Measurements from ENCODE around the gene TNPO1. TPM values are rescaled to one million over a fixed set of nuclear protein-coding genes. Genes with fewer than 3 reads are reported as not detected.

TNPO1 gene
- total RNA-seq, 2 donors from 2014 or later = 61.7 to 117 TPM

DNA sequence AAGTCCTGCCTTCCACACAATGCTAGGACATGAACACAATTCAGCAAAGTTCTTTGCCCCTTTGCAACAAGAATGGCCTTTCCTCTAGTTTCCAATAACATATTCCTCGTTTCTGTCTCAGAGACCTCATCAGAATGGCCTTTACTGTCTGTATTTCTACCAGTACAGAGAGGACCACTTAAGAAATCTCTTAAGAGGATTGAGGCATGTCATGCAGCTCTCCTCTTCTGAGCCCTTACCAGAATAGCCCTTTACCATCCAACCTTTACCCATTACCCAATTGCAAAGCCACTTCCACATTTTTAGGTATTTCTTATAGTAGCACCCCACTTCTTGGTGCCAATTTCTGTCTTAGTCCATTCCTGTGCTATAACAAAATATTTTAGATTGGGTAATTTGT, 20.3 kb downstream of the TNPO1 start:
- Mint-ChIP-seq H3K4me1 (no peaks in the 10 kb centered on the region), H3K27me3 (no peaks in the 10 kb centered on the region), H3K36me3 (ENCODE audit: low read depth) (no peaks in the 10 kb centered on the region), H3K4me3 (no peak overlapping the region), H3K9me3 (no peaks in the 10 kb centered on the region), H3K27ac (no peak overlapping the region)
- ATAC-seq (replicated peaks) = no peak

DNA sequence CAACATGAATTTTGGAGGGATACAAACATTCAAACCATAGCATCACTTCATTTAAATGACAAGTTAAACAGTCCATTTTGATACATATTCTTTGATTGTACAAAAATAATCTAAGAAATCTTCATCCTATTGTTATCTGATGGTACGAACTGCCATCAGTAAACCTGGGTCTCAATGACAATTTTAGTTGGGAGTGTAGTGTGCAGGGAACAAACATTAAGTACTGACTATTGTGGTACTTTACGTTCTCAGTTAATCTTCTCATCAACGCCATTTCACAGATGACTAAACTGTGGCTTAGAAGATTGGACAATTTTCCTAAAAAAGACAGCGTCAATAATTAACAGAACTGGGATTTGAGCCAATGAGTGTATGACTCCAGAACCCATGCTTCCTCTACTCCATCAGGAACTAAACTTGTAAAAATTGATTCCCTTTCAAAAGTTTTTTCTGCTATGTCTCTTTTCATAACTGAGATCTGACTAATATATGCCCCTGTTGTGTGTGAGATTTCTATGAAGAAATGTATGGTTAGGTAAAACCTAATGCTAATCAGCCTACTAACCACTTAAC, 21.1 kb downstream of the TNPO1 start:
- Mint-ChIP-seq H3K27ac (no peak overlapping the region), H3K4me3 (no peak overlapping the region), H3K27me3 (no peaks in the 10 kb centered on the region), H3K4me1 (peaks cover under 1% of the 10 kb centered on the region), H3K36me3 (ENCODE audit: low read depth) (no peaks in the 10 kb centered on the region), H3K9me3 (no peaks in the 10 kb centered on the region)
- no peak for ATAC-seq (replicated peaks)

DNA sequence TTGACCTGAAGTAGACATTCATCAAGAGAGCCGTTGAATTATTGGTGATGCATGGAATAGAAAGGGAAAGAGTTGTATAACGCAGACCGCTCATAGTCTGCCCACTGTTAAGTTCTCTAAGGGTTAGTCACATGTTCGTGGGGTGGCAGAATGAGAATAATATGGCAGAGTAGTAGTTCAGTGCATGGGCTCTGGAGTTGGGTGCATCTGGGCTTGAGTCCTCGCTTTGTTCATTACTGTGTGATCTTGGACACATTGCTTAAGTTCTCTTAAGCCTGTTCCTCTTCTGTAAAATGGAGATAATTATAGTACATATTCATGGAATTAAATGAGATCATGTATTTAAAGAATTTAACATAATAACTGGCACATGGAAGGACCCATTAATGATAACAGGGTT, 23.6 kb downstream of the TNPO1 start:
- Mint-ChIP-seq H3K36me3 (ENCODE audit: low read depth) (no peaks in the 10 kb centered on the region), H3K27me3 (no peaks in the 10 kb centered on the region), H3K4me1 (peaks cover 4% of the 10 kb centered on the region), H3K27ac (no peak overlapping the region), H3K4me3 (no peak overlapping the region), H3K9me3 (no peaks in the 10 kb centered on the region)
- no peak for ATAC-seq (replicated peaks)

DNA sequence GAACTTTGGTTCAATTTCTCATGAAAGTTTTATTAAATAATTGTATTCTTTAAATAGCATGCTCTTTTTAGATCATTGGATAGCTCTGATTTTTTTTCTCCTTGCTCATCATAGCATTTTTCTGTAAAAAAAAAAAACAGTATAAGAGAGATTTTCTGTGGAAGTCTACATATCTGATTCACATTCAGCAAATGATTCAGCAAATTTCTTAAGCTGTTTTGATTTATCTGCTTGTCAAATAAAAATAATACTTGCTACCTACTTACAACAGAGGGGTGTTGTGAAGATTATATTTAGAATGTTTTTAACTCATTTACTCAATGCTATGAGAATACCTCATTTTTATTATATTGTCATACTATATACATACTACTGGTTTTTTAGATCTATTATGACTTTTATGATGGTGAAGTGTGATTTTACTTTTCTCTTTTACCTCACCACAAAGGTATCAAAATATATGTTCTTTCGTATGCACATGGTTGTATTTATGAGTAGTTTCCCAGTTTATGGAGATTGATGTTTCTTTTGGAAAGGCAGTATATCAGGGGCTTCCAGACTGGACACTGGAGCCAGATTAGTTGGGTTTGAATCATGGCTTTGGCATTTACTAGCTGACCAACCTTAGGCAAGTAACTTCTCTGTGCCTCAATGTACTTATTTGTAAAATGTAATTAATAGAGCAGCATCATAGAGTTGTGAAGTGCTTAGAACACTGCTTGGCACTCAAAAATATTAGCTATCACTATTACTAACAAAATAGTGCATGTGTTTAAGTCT, 25.5 kb downstream of the TNPO1 start:
- Mint-ChIP-seq H3K27ac (no peak overlapping the region), H3K36me3 (ENCODE audit: low read depth) (no peaks in the 10 kb centered on the region), H3K9me3 (no peaks in the 10 kb centered on the region), H3K4me1 (peaks cover 4% of the 10 kb centered on the region), H3K4me3 (no peak overlapping the region), H3K27me3 (no peaks in the 10 kb centered on the region)
- ATAC-seq (replicated peaks) = no peak

DNA sequence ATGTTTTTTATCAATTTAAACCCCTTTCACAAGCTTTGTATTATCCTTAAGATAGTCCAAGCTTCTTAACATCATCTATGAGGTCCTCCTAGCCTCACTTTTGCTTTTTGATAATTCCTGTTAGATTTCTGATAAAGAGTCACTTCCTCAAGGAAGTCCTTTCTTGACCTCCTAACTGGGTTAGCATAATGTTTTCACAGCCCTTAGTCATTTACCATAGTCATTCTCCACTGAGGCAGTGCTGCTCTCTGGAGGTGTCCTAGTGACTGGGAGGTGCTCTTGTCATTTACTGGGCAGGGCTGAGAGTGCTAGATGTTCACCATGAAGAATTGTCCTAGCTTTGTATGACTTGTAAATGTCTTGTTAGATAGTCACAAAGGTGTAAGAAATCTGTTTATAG, 26.4 kb downstream of the TNPO1 start:
- H3K4me3 Mint-ChIP-seq = no peak overlapping the region
- peak; percentile 87 for ATAC-seq (replicated peaks)
- H3K4me1 Mint-ChIP-seq = peaks cover 4% of the 10 kb centered on the region

DNA sequence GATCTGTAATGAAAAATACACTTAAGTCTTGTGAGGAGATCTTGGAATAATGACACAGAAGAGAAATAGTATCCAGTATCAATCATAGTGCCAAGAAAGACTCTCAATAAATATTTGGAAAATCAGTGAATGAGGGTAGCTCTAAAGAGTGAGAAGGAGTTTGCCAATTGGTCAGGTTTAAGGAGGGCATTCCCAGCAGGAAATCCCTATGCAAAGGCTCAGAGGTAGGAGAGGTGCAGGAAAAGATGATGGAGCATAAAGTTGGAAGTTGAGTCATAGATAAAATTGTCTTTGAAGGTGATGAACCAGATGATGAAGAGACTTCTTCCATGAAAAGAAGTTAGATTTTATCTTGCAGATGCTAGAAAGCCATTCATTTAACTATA, 27.8 kb downstream of the TNPO1 start:
- Mint-ChIP-seq H3K9me3 (no peaks in the 10 kb centered on the region), H3K4me1 (peaks cover 4% of the 10 kb centered on the region), H3K27ac (no peak overlapping the region), H3K27me3 (no peaks in the 10 kb centered on the region), H3K4me3 (no peak overlapping the region), H3K36me3 (ENCODE audit: low read depth) (peaks cover 9% of the 10 kb centered on the region)
- ATAC-seq (replicated peaks) = no peak

More for the DNA sequence above, 26.4 kb downstream of the TNPO1 start:
- Mint-ChIP-seq H3K27me3 (no peaks in the 10 kb centered on the region), H3K36me3 (ENCODE audit: low read depth) (peaks cover under 1% of the 10 kb centered on the region), H3K27ac (no peak overlapping the region), H3K9me3 (no peaks in the 10 kb centered on the region)

DNA sequence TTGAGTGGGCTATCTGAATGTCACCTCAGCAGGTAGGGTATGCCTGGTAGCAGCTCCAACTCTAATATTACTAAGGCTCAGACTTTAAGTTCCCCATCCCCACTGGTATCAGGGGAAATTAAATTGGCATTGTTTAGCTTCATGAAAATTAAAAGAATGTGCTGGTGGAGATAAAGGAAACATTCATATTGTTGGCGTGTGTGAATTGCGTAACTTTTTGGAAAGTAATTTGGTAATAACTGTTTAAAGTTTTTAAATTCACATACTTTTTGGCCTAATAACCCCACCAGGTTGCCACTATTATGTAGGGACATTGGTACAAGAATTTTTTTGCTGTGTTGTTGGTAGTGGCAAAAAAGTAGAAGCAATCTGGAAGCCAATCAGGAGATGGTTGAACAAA, 29.4 kb downstream of the TNPO1 start:
- H3K4me1 Mint-ChIP-seq = peaks cover 14% of the 10 kb centered on the region
- no peaks in the 10 kb centered on the region for H3K9me3 Mint-ChIP-seq
- ATAC-seq (replicated peaks) = no peak
- no peaks in the 10 kb centered on the region for H3K27me3 Mint-ChIP-seq
- no peak overlapping the region for H3K4me3 Mint-ChIP-seq
- no peak overlapping the region for H3K27ac Mint-ChIP-seq
- H3K36me3 Mint-ChIP-seq (ENCODE audit: low read depth) = peaks cover 25% of the 10 kb centered on the region

DNA sequence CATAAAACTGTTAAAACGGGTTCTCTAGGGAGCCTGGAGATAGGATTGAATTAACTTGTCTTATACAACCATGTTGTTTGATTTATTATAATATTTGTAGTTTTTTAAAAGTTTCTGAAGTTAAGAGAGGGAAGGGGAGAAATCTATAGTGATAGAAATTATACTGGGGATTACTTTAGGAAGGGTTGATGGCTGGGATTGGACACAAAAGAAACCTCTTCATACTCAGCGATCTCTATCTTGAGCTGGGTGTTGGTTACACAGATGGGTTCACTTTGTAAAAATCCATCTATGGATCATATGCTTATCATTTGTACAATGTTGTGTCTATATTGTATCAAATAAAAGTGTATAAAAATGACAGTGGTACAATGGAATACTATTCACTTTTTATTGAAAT, 30.0 kb downstream of the TNPO1 start:
- ATAC-seq (replicated peaks) = no peak

DNA sequence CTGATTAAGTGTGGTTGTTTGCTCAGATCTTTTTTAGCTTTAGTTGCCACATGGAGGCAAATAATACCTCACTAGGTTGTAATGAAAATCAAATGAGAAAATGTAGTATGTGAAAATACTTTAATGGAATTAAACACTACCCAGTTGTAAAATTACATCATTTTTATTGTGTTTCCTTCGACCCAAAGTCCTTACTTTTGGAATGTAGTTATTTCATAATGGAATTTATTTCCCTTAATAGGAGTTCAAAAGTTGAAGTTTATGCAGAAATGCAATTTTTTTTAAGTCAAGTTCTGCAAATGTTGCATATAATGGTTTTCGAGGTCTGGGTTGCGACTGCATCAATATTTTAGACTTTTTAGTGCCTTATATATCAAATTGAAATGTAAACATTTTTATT, 31.0 kb downstream of the TNPO1 start:
- Mint-ChIP-seq H3K27me3 (no peaks in the 10 kb centered on the region), H3K36me3 (ENCODE audit: low read depth) (peaks cover 40% of the 10 kb centered on the region), H3K9me3 (no peaks in the 10 kb centered on the region), H3K4me3 (peak overlapping the region; percentile 96), H3K4me1 (peaks cover 14% of the 10 kb centered on the region), H3K27ac (peak overlapping the region; percentile 96)
- ATAC-seq (replicated peaks) = no peak

More for the DNA sequence above, 30.0 kb downstream of the TNPO1 start:
- H3K4me3 Mint-ChIP-seq = peak overlapping the region; percentile 96
- H3K36me3 Mint-ChIP-seq (ENCODE audit: low read depth) = peaks cover 31% of the 10 kb centered on the region
- H3K4me1 Mint-ChIP-seq = peaks cover 14% of the 10 kb centered on the region
- no peaks in the 10 kb centered on the region for H3K9me3 Mint-ChIP-seq
- H3K27me3 Mint-ChIP-seq = no peaks in the 10 kb centered on the region
- no peak overlapping the region for H3K27ac Mint-ChIP-seq

DNA sequence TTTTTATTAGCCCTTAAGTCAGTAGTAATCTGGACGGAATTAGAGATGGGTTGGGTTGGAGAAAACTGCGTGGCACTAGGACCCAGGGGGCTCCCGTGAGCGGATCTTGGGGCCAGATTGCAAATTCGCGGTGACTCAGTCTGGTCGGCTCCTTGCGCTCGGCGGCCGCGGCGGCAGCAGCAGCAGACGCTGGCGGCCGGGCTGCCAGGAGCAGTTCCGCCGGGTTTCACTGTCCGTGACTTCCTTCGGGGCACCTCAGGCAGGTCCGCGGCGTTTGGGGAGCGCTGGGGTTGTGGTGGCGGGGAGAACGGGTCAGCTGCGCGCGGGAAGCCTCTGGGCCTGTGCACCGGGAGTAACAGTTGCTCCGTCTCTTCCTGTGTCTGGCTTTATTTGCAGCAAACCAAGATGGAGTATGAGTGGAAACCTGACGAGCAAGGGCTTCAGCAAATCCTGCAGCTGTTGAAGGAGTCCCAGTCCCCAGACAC, 31.6 kb downstream of the TNPO1 start:
- Mint-ChIP-seq H3K27ac (peak overlapping the region; percentile 96), H3K36me3 (ENCODE audit: low read depth) (peaks cover 46% of the 10 kb centered on the region), H3K9me3 (no peaks in the 10 kb centered on the region), H3K4me1 (peaks cover 10% of the 10 kb centered on the region), H3K4me3 (peak overlapping the region; percentile 96), H3K27me3 (no peaks in the 10 kb centered on the region)
- peak; percentile 89 for ATAC-seq (replicated peaks)

DNA sequence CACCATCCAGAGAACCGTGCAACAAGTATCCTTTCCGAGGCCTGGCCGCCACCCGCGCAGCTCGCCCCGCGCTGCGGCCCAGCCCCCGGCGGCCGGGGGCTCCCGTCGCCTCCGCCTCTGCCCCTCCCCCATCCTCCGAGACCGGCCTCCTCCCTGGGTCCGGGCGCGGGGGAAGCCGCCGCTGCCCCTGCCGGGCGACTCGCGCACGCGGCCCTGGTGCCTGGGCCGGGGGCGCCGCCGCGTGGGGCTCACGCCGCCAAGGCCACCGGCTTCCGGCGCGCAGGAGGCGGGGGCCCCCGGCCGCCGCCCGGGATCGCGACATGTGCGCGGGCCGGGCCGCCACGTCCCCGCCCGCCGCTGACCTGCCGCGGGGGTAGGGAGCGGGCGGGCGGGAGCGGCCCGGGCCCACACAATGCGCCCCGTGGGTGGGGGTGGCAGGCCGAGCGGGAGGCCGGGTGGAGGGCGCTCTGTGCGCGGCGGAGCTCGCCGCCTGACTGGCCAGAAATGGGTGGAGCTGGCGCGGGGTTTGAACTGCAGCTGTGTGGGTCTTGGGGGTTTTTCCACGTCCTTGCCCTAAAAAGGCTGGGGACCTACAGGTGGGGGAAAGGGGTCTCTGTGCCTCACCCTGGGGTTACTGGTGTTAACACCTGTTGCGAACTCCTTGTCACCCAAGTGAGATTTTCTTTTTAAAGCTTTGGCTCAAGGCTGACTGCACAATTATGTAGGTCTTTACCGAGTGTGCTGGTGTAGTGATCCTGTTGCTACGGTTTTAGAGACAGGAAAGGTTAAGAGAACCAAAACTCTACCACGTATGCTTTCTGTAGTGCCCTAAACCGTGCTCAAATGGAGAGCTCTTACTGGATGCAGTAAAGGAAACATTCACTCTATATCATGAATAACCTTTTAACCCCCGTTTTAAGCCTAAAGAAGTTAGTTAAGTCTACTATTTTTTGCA, 32.3 kb downstream of the TNPO1 start:
- H3K4me1 Mint-ChIP-seq = peaks cover 17% of the 10 kb centered on the region
- no peaks in the 10 kb centered on the region for H3K27me3 Mint-ChIP-seq
- H3K27ac Mint-ChIP-seq = peak overlapping the region; percentile 96
- no peaks in the 10 kb centered on the region for H3K9me3 Mint-ChIP-seq
- H3K36me3 Mint-ChIP-seq (ENCODE audit: low read depth) = peaks cover 53% of the 10 kb centered on the region
- peak overlapping the region; percentile 96 for H3K4me3 Mint-ChIP-seq
- peak; percentile 64 for ATAC-seq (replicated peaks)

DNA sequence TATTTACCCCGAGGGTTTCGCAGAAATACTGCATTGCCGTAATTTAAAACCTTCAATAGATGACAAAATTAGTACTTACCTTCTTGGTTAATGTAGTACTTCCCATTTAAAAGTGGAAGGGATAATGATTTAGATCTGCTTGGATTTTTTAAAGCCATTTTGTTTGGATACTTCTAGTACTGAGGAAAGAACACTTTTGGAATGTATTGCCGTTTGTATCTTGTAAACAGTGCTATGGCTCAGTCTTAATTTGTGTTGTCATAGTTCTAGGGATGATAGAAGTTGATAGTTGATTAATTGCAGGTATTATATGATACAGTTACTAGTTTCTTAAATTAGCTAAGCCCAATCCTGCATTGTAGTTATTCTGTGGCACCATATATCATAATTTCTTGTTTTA, 33.1 kb downstream of the TNPO1 start:
- Mint-ChIP-seq H3K27me3 (no peaks in the 10 kb centered on the region), H3K9me3 (no peaks in the 10 kb centered on the region), H3K4me1 (peaks cover 17% of the 10 kb centered on the region), H3K36me3 (ENCODE audit: low read depth) (peaks cover 61% of the 10 kb centered on the region), H3K27ac (peak overlapping the region; percentile 89), H3K4me3 (peak overlapping the region; percentile 96)
- ATAC-seq (replicated peaks) = no peak

DNA sequence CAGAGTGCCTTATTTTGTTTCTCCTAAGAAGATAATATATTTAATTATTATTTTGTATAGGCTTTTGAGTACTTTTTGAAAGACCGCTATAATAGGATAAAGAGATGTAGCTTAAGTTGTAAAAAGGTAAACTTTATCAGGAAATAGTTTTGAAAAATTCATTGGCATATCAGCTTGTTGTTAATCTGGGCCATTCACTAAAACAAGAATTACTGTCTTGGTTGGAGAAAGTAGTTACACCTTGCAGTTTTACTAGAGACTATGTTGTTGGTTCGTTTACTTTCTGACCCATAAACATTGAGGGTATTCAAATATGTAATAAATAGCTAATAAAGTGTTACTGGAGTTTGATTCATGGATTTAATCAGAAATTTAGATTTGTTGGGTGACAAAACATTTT, 33.7 kb downstream of the TNPO1 start:
- peaks cover 67% of the 10 kb centered on the region for H3K36me3 Mint-ChIP-seq (ENCODE audit: low read depth)
- peak overlapping the region; percentile 4 for H3K27ac Mint-ChIP-seq
- no peak for ATAC-seq (replicated peaks)
- H3K9me3 Mint-ChIP-seq = no peaks in the 10 kb centered on the region
- peaks cover 17% of the 10 kb centered on the region for H3K4me1 Mint-ChIP-seq
- H3K27me3 Mint-ChIP-seq = no peaks in the 10 kb centered on the region
- peak overlapping the region; percentile 96 for H3K4me3 Mint-ChIP-seq

DNA sequence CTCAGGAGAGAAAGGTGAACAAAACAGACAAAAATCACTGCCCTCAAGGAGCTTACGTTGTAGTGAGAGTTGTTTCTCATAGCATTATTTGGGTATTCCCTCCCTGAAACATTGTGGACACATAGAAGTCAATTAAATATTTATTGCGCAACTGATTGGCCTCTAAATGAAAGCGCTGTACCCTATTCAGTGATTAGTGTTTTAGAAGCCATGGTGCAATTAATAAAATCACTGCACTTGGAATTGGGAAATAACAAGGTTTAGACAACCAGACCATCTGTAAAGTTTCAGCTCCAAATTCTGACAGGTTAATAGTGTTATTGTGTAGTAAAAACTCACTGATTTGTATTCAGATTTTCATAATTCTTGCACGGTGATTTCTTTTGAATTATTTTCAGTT, 35.9 kb downstream of the TNPO1 start:
- peak overlapping the region; percentile 17 for H3K4me3 Mint-ChIP-seq
- peaks cover 23% of the 10 kb centered on the region for H3K4me1 Mint-ChIP-seq
- H3K36me3 Mint-ChIP-seq (ENCODE audit: low read depth) = peaks cover 90% of the 10 kb centered on the region
- no peak for ATAC-seq (replicated peaks)
- H3K27ac Mint-ChIP-seq = no peak overlapping the region
- H3K27me3 Mint-ChIP-seq = no peaks in the 10 kb centered on the region
- H3K9me3 Mint-ChIP-seq = no peaks in the 10 kb centered on the region
